RPMI8226 (cell line): ENCODE results near the gene ATP2A1.

Source experiments
- DNase-seq: peaks from one replicate; pipeline ENCODE4 v3.0.0-alpha.2; 2015

Gene ATP2A1

GRCh38 chr16:28878083-28878926, at the start of gene ATP2A1:
TSS of gene ATP2A1 (plus strand) at chr16:28878488. CDS start at chr16:28878672, 184 bp downstream.
- no peak for DNase-seq

DNA sequence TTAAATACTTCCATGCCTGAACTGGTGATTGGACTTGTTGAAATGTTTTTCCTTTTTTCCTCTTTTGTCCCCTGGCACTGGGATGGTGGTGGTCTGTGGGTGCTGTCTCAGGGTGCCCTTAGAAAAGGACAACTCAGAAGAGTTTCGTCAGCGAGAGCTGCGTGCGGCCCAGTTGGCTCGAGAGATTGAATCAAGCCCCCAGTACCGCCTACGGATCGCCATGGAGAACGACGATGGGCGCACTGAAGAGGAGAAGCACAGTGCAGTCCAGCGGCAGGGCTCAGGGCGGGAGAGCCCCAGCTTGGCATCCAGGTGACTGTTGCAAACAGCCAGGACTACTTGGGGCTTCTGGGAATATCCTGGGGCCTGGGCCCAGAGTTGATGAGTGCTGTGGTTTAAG, 48.5 kb upstream of the ATP2A1 start:
- no peak for DNase-seq

DNA sequence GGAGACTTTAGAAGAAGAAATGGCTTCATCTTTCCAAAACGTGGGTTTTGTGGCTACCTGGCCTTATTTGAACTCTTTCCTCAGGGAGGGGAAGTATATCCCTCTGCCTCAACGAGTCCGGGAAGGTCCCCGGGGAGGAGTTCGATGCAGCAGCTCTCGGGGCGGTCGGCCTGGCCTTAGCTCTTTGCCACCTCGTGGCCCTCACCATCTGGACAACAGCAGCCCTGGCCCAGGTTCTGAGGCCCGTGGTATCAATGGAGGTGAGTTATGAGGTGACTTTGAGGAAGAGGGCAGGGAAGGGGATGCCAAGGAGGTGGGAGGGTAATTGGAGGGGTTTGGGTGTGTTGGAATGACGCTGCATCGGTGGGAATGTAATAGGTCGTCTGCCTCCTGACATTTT, 47.8 kb upstream of the ATP2A1 start:
- DNase-seq, result no peak

DNA sequence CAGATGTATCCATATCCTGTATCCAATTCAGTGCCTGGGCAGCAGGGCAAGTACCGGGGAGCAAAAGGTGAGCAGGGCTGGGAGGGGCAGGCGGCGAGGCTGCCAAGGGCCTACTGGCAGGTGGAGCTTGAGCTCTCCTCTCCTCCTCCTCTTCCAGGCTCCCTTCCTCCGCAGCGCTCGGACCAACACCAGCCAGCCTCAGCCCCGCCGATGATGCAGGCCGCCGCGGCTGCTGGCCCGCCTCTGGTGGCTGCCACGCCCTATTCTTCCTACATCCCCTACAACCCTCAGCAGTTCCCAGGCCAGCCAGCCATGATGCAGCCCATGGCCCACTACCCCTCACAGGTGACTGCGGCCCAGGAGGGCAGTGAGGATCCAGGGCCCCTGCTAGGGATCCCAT, 43.9 kb upstream of the ATP2A1 start:
- no peak for DNase-seq

- no peak for DNase-seq
Observed at GRCh38 chr16:28834873-28835863, 43.1 kb upstream of the ATP2A1 start.

GRCh38 chr16:28835864-28836760, 42.2 kb upstream of the ATP2A1 start:
- DNase-seq, result no peak

GRCh38 chr16:28836761-28837064, 41.6 kb upstream of the ATP2A1 start:
- no peak for DNase-seq

DNA sequence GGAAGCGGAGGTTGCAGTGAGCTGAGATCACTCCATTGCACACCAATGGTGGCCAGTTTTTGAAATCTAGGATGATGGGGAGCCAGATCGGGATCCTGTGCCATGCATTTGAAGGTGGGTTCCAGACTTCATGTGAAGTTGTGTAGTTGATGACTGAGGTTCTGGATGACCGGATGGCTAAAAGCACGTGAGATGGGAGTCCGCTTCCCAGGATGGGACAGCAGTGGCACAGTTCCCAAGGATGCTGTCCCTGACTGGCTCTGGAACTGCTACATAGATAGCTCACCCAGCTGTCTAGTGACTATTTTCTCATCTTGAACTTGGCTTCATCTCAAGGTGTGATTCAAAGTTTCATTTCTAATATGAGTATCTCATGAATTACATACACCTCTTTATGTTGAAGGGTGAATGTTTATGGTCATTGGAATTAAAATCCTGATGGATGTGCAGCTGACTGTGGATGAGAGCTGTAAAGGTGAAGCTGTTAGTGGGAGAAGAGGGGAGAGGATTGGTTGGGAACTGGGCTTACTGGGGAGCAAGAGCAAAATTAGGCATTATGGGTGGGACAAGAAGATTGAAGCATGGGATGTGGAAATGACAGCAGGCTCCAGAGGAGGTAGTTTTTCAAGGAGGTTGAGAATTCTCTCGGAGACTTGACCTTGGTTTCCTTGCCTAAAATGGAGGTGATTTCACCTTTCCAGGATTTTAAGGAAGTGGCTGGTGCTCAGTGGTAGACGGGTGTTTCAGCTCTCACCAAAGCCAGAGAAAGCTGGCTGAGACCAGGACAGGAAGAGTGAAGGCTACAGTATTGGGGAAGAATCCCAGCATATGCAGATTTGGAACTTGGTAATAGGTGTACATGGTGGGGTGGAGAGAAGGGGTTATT, 40.4 kb upstream of the ATP2A1 start:
- no peak for DNase-seq

DNA sequence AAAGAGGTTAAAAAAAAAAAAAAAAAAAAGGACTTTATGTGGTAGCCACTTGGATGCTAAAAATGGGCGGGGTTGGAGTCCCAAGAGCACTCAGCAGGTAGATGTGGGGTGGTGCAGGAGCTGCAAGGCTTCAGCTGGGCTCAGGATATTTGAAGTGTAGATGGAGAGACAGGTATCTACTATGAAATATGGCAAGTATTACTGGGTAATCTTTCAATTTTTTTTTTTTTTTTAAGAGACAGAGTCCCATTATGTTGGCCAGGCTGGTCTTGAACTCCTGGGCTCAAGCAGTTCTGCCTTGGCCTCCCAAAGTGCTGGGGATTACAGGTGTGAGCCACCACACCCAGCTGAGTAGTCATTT, 39.8 kb upstream of the ATP2A1 start:
- DNase-seq, result no peak

DNA sequence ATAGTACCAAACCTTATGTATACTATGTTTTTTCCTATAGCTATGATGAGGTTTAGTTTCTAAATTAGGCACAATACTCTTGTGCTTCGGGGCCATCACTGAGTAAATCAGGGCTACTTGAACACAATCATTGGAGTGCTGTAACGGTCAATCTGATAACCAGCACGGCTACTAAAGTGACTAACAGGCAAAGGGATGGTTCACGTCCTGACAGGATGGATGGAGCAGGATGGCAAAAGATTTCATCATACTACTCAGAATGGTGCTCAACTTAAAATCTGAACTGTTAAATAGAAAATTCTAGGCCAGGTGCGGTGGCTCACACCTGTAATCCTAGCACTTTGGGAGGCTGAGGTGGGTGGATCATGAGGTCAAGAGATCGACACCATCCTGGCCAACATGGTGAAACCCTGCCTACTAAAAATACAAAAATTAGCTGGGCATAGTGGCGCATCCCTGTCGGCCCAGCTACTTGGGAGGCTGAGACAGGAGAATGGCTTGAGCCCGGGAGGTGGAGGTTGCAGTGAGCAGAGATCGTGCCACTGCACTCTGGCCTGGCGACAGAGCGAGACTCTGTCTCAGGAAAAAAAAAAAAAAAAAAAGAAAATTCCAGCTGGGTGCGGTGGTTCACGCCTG, 39.2 kb upstream of the ATP2A1 start:
- no peak for DNase-seq

DNA sequence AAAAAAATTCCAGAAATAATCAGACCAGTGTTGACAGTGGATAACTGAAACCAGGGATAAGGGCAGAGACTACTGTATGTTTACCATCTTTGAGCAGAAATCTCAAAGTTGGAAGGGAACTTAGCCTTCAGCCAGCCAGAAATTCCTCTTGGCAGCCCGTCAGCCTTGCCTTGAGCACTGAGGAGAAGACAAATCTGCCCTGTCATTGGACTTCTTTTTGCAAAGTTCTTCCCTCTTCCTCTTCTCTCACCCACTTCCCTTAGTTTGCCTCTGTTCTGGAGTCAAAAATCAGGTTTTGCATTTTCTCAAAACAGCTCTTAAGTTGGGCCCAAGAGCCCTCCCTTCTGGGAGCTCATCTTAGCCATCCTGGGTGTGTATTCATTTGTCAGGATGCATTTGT, 38.4 kb upstream of the ATP2A1 start:
- no peak for DNase-seq

DNA sequence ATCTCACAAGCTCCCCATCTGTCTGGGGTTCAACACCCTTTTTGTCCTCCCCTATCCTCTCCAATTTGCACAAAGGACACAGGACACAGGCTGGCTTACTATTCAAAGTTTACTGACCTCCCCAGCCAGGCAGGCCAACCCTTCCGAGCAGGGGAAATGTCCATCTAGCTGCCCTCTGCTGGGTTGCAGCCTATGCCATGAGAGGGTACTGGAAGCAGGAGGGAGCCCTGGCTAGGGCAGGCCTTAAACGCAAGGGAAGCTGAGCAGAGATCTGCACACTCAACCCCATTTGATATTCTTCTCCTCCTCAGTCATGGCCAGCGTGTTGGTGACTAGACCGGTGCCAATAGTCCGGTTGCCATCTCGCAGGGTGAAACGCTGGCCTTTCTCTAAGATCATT, 35.6 kb upstream of the ATP2A1 start:
- no peak for DNase-seq

DNA sequence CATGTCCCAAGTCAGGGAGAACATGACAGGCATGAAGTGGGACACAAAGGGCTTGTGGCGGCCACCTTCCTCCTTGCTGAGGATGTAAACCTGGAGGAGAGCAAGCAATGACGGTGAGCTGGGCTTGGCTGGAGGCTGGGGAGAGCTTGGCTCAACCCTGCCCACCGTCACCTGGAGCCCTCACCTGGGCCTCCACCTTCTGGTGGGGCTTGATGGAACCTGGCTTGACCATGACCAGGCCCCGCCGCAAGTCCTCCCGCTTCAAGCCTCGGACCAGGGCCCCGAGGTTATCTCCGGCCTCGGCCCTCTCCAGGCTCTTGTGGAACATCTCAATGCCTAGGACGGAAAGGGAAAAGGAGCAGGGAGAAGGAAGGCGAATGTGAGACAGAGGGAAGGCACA, 34.5 kb upstream of the ATP2A1 start:
- DNase-seq, result no peak

DNA sequence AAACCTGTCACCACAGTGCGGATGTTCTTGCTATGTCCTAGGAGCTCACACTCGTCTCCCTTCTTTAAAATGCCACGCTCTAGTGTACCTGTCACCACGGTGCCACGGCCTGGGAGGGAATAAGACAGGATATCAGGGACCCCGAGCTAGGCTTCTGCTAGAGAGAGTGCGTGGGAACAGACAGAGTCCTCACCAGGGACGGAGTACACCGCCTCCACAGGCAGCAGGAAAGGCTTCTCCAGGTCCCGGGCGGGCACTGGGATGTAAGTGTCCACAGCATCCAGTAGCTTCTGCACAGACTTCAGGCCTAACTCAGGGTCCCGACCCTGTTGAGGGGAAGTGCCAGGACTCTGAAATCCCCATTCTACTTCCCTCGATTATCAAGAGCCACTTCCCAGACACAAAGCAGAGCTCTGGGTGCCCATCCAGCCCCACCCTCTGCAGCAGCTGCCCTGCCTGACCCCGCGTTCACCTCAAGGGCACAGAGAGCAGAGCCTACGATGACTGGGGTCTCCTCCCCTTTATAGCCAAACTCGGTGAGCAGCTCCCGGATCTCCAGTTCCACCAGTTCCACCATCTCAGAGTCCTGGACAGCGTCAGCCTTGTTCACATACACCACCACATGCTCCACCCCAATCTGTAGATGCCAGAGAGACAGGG, 33.9 kb upstream of the ATP2A1 start:
- DNase-seq, result no peak

- DNase-seq, result peak; percentile 76
Observed at GRCh38 chr16:28845293-28845692, 33.0 kb upstream of the ATP2A1 start.

DNA sequence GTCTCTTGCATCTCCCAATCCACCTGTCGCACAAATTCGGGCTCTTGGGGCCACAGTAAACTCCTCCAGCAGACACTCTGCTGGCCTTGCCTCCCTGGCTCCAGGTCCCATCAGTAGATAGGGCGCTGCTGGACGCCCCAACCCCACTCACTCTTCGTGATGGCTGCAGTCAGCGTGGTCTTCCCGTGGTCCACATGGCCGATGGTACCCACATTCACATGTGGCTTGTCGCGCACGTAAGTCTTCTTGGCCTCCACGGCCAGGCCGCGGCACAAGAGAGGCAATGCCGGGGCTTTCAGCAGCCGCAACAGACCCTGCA, 32.6 kb upstream of the ATP2A1 start:
- peak; percentile 13 for DNase-seq

DNA sequence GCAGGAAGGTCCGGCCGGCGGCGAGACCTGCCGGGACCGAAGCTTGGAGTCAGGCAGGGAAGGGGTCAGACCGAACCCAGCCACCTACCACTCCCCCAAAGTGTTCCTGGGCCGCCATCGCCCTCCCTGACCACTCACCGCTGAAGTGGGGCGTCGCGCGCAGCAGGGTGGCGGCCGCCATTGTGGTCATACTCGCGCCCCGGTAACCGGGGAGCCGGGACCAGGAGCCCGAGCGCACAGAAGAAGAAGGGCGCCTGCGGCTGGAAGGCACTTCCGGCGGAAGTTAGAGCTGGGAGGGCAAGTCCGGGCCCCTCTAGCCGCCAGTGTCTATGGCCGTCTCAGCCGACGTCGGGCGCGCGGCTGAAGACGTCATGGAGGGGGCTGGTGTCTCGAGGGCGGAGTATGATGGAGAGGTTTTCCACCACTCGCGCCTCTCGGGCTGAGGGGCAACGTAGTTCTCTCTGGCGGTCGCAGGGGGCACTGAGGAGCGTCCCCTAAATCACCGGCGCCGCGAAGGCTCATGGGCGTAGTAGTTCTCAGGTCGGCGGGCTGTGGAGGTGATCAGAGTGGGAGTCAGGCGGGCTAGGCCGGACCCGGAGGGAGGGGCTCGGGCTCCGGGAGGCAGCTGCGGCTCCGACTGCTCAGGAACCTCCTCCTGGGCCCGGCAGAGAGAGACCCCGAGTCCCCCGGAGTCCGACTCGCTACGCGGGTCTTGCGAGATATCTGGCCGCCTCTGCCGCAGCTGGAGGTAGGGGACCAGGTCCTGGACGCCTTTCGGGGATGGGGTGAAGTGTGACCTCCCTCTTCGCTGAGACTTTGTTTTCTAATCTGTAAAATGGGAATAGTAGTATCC, 32.0 kb upstream of the ATP2A1 start, which contains the start of gene TUFM:
TSS of gene TUFM (minus strand) at position 269 of the 853 bp plus-strand sequence. CDS start at position 190, 79 bp downstream.
- DNase-seq, result peak; percentile 100

- peak; percentile 26 for DNase-seq
Observed at GRCh38 chr16:28846933-28847273, 31.4 kb upstream of the ATP2A1 start.

DNA sequence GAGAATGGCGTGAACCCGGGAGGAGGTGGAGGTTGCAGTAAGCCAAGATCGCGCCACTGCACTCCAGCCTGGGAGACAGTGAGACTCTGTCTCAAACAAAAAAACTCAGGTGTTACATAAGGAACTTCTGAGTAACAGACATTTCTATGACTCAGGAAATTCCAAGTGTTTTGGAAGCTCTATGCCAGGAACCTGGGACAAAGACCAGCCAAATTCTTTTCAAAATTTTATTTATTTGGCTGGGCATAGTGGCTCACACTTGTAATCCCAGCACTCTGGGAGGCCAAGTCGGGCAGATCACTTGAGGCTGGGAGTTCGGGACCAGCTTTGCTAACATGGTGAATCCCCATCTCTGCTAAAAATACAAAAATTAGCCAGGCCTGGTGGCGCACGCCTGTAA, 19.9 kb upstream of the ATP2A1 start:
- no peak for DNase-seq

DNA sequence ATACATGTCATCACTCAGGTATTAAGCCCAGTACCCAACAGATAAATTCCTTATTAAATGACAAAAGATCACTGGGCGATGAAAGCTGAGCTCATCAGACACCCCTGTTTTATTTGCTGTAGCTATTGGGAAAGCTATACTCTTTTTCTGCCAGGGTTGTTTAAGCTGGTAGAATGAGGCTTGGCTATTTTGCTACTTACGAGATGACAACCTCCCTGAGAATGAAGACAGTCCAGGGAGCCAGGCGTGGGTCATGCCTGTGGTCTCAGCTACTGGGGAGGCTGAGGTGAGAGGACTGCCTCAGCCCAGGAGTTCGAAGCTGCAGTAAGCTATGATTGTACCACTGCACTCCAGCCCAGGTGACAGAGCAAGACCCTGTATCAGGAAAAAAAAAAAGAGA, 19.0 kb upstream of the ATP2A1 start:
- no peak for DNase-seq
